K562 (cell line): ENCODE measurements around the gene MAMDC4.

Source experiments
- CTCF ChIP-seq, 3 experiments: IDR thresholded peaks in 2 of 3; conservative IDR thresholded peaks in 1 of 3; 2 replicates each; pipeline ENCODE4 v1.5.1; 2011 to 2012; ENCODE audit warnings: low read length in 3 of 3, mild to moderate bottlenecking in 3 of 3, control low read depth in 2 of 3, improper control_type of control experiment in 1 of 3, inconsistent platforms in 1 of 3, low read depth in 1 of 3, mixed read lengths in 1 of 3, moderate library complexity in 1 of 3; ENCODE audit not compliant: insufficient read depth in 2 of 3
- ETS1 ChIP-seq: conservative IDR thresholded peaks from 2 replicates; pipeline ENCODE4 v1.6.1; 2011; ENCODE audit warnings: low read depth, mild to moderate bottlenecking, low read length; ENCODE audit not compliant: control insufficient read depth
- SMARCA5 ChIP-seq: fragments of 450-650 bp; IDR thresholded peaks from 2 replicates; pipeline ENCODE4 v1.6.1; 2016
- ZBTB17 ChIP-seq: fragments of 450-650 bp; formaldehyde crosslinking; IDR thresholded peaks from 2 replicates; pipeline ENCODE4 v1.4.0; 2020; ENCODE audit warnings: mild to moderate bottlenecking

GRCh38 chr9:136903041-136903554 is 51.0 kb downstream of the MAMDC4 start:
- TF ChIP-seq ETS1: no peak
- no peak for TF ChIP-seq CTCF (IDR thresholded peaks at IDR 0.05 in 2 of 3, conservative IDR thresholded peaks at IDR 0.05 in 1 of 3; ENCODE audit: insufficient read depth in 2 of 3, low read depth in 1 of 3, low read length in 3 of 3)
- no peak for TF ChIP-seq SMARCA5
- no peak for TF ChIP-seq ZBTB17 (CRISPR knock-in tag)
